Measurements from ENCODE around the gene WNT2B.

The WNT2B gene

DNA sequence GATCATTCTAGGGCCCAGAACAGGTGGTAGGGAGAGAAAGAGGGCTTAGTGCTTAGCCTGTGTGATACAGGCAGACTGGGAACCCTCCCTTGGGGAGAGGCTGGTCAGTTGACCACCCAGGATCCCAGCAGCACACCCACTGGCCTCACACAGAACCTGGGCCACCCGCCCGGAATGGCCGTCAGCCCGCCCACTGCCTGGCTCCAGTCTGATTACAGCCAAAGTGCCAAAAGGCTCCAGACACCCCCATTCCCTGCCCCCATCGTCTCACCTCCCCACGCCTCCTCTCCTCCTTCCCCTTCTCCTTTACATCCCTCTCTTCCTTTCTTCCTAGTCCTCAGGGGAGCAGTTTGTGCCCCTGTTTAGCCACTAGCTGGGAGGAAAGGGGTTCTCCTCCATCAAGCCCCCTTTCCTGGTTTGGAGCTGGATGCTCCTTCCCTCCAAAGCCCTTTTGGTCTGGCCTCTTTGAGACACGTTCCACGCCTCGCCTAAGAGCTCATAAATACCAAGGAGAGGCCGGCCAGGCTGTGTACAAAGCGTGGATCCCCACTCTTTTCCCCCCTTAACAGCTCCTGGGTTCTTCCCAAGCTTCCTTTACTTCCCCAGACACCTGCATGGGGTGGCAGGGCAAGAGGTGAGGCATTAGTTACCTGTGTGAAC, 4.6 kb upstream of the WNT2B start:
- Histone ChIP-seq H2AFZ (ENCODE audit: low read depth, low read length) (no peak overlapping the region), H3K36me3 (ENCODE audit: insufficient read depth, low read length) (no peaks in the 10 kb centered on the region), H3K4me3 (ENCODE audit: low read depth in 1 of 2, low read length in 2 of 2) (no peak overlapping the region), H3K9ac (ENCODE audit: low read depth, low read length) (no peak overlapping the region), H3K9me3 (ENCODE audit: insufficient read depth, low read length, severe bottlenecking) (no peaks in the 10 kb centered on the region), H3K27ac (ENCODE audit: low read length) (no peak overlapping the region), H3K4me1 (ENCODE audit: insufficient read depth, low read length) (no peaks in the 10 kb centered on the region), H3K27me3 (ENCODE audit: insufficient read depth, low read length, poor library complexity) (peaks cover 21% of the 10 kb centered on the region), H3K79me2 (ENCODE audit: insufficient read depth, low read length) (no peaks in the 10 kb centered on the region), H4K20me1 (ENCODE audit: insufficient read depth, low read length) (no peaks in the 10 kb centered on the region), H3K4me2 (ENCODE audit: insufficient read depth, low read length) (no peak overlapping the region)
- TF ChIP-seq, protein P1, sequence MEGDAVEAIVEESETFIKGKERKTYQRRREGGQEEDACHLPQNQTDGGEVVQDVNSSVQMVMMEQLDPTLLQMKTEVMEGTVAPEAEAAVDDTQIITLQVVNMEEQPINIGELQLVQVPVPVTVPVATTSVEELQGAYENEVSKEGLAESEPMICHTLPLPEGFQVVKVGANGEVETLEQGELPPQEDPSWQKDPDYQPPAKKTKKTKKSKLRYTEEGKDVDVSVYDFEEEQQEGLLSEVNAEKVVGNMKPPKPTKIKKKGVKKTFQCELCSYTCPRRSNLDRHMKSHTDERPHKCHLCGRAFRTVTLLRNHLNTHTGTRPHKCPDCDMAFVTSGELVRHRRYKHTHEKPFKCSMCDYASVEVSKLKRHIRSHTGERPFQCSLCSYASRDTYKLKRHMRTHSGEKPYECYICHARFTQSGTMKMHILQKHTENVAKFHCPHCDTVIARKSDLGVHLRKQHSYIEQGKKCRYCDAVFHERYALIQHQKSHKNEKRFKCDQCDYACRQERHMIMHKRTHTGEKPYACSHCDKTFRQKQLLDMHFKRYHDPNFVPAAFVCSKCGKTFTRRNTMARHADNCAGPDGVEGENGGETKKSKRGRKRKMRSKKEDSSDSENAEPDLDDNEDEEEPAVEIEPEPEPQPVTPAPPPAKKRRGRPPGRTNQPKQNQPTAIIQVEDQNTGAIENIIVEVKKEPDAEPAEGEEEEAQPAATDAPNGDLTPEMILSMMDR (IDR thresholded peaks at IDR 0.05; ENCODE audit: borderline replicate concordance, extremely low read depth, low read length, poor library complexity, severe bottlenecking): no peak
- TF ChIP-seq EZH2 (IDR thresholded peaks at IDR 0.05; ENCODE audit: borderline replicate concordance, low read depth, low read length, severe bottlenecking): no peak
- DNase-seq (no peak), ATAC-seq (ENCODE audit: insufficient read depth, low read depth) (no peak)

DNA sequence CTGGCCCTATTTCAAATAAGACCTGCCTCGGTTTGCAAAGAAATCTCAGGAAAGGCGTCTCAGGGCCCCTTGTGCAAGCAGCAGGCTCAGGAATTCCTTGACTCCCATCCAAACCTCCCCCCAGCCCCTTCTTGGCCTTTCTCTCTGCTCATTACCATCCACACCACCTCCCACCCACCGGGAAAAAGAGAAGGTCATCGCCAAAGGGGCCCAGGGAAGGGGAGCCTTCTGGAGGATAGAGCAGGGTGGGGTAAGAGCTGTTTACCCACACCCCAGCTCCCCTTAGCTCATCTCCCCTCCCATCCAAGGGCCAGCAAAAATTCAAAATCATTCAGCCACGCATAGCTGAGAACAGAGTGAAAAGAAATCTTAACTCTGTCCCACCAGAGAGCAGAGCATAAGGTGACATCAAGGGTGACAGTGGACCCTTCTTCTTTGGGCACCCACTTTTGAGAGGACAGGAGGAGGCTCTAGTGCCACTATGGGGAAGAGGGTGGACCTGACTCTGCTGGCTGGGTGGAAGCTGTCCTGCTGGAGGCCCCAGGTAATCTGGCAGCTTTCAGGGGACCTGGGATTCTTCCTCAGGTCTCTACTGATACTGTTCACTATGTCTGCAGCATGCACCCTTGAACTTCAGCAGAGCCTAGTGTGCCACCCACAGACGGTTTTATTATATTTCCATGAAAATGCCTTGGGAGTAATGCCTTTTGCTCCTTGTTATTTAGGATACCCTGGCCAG, 3.9 kb upstream of the WNT2B start:
- no peaks in the 10 kb centered on the region for H3K4me1 ChIP-seq (ENCODE audit: insufficient read depth, low read length)
- TF ChIP-seq, protein P1 (IDR thresholded peaks at IDR 0.05; ENCODE audit: borderline replicate concordance, extremely low read depth, low read length, poor library complexity, severe bottlenecking): no peak
- TF ChIP-seq EZH2 (IDR thresholded peaks at IDR 0.05; ENCODE audit: borderline replicate concordance, low read depth, low read length, severe bottlenecking): no peak
- H4K20me1 ChIP-seq (ENCODE audit: insufficient read depth, low read length): no peaks in the 10 kb centered on the region
- no peak overlapping the region for H3K4me2 ChIP-seq (ENCODE audit: insufficient read depth, low read length)
- DNase-seq (no peak), ATAC-seq (ENCODE audit: insufficient read depth, low read depth) (no peak)
- H3K9ac ChIP-seq (ENCODE audit: low read depth, low read length): no peak overlapping the region
- no peaks in the 10 kb centered on the region for H3K9me3 ChIP-seq (ENCODE audit: insufficient read depth, low read length, severe bottlenecking)
- peaks cover 21% of the 10 kb centered on the region for H3K27me3 ChIP-seq (ENCODE audit: insufficient read depth, low read length, poor library complexity)
- no peak overlapping the region for H3K4me3 ChIP-seq (ENCODE audit: low read depth in 1 of 2, low read length in 2 of 2)
- no peak overlapping the region for H3K27ac ChIP-seq (ENCODE audit: low read length)
- H3K36me3 ChIP-seq (ENCODE audit: insufficient read depth, low read length): no peaks in the 10 kb centered on the region
- no peaks in the 10 kb centered on the region for H3K79me2 ChIP-seq (ENCODE audit: insufficient read depth, low read length)
- no peak overlapping the region for H2AFZ ChIP-seq (ENCODE audit: low read depth, low read length)

DNA sequence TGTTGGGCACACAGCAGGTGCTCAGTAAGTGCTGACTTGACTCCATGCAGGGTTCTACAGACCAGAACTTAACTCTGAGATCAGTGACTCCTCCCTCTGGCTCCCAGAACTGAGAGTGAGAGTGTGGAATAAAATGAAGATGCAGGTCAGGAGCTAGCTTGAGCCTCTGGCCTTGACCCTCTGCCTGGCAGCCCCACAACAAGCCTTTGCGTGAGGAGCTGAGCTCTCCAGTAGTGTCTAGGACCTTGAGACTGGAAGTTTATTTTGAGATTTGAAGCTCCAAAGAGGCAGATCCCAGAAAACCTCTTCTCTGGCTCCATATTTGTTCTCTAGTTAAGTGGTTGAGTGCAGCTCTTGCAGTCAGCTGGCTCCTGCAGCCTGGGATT, 3.4 kb upstream of the WNT2B start:
- no peak for ATAC-seq (ENCODE audit: insufficient read depth, low read depth)
- Histone ChIP-seq H3K4me2 (ENCODE audit: insufficient read depth, low read length) (no peak overlapping the region), H4K20me1 (ENCODE audit: insufficient read depth, low read length) (no peaks in the 10 kb centered on the region), H3K9me3 (ENCODE audit: insufficient read depth, low read length, severe bottlenecking) (no peaks in the 10 kb centered on the region), H3K4me3 (ENCODE audit: low read depth in 1 of 2, low read length in 2 of 2) (no peak overlapping the region), H3K27me3 (ENCODE audit: insufficient read depth, low read length, poor library complexity) (peaks cover 21% of the 10 kb centered on the region), H3K27ac (ENCODE audit: low read length) (no peak overlapping the region), H2AFZ (ENCODE audit: low read depth, low read length) (no peak overlapping the region), H3K4me1 (ENCODE audit: insufficient read depth, low read length) (no peaks in the 10 kb centered on the region), H3K79me2 (ENCODE audit: insufficient read depth, low read length) (no peaks in the 10 kb centered on the region), H3K36me3 (ENCODE audit: insufficient read depth, low read length) (no peaks in the 10 kb centered on the region), H3K9ac (ENCODE audit: low read depth, low read length) (no peak overlapping the region)
- no peak for DNase-seq
- TF ChIP-seq, protein P1 (IDR thresholded peaks at IDR 0.05; ENCODE audit: borderline replicate concordance, extremely low read depth, low read length, poor library complexity, severe bottlenecking): no peak
- no peak for TF ChIP-seq EZH2 (IDR thresholded peaks at IDR 0.05; ENCODE audit: borderline replicate concordance, low read depth, low read length, severe bottlenecking)
